ENCODE results near the gene NCOA7.
"Not testable (repeated sequence)": the region's sequence is repeated elsewhere in the genome, so short reads cannot be mapped to it uniquely, and the experiment has no call there.

NCOA7 gene

DNA sequence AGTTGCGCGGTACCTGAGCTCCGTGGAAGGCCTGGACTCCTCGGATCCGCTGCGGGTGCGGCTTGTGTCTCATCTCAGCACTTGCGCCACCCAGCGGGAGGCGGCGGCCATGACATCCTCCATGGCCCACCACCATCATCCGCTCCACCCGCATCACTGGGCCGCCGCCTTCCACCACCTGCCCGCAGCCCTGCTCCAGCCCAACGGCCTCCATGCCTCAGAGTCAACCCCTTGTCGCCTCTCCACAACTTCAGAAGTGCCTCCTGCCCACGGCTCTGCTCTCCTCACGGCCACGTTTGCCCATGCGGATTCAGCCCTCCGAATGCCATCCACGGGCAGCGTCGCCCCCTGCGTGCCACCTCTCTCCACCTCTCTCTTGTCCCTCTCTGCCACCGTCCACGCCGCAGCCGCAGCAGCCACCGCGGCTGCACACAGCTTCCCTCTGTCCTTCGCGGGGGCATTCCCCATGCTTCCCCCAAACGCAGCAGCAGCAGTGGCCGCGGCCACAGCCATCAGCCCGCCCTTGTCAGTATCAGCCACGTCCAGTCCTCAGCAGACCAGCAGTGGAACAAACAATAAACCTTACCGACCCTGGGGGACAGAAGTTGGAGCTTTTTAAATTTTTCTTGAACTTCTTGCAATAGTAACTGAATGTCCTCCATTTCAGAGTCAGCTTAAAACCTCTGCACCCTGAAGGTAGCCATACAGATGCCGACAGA, 31.4 kb upstream of the NCOA7 start:
- DNase-seq, result no peak

DNA sequence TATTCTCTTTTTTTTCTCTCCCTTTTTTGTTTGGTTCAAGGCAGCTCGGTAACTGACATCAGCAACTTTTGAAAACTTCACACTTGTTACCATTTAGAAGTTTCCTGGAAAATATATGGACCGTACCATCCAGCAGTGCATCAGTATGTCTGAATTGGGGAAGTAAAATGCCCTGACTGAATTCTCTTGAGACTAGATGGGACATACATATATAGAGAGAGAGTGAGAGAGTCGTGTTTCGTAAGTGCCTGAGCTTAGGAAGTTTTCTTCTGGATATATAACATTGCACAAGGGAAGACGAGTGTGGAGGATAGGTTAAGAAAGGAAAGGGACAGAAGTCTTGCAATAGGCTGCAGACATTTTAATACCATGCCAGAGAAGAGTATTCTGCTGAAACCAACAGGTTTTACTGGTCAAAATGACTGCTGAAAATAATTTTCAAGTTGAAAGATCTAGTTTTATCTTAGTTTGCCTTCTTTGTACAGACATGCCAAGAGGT, 30.8 kb upstream of the NCOA7 start:
- DNase-seq, result no peak

DNA sequence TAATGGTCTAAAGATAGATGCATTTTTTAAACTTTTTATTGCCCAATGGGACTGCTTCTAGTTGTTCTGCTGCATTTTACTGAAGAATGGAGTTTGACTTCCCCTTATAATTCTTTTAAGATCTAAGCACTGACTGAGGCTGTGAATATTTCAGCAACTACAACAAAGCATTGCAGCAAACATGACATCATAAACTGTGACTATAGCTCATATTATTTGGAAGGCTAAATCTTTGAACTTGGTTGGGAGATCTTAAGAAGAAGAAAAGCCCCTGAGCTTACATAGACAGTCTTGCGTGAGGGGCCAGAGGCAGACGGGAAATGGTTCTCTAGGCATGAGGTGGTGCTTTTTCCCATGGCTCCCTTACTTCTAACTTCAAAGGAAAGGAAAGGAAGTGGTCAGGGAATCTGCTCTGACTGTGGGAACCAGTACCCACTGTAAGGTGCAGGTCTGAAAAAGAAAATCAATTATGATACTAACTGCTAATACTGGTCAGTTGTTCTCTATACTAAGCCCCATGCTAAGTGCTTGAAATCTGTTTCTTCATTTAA, 26.6 kb upstream of the NCOA7 start:
- no peak for DNase-seq

DNA sequence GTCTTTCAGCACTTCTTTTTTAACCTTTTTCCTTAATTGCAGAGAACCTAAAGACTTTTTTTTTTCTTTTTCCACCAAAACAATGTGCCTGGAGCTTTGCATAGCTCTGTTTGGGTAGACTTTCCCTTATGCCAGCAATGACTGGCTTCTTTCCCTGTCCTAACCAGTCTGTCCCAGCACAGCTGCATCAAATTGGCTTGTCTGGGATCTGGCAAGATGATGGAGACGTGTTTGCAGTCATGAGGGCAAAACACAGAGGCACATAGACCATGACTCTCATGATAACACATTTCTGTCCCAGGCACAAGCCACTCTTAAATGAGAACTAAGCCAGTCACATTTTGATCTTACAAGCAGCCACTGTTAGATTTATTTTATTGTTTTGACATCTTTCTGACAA, 24.8 kb upstream of the NCOA7 start:
- DNase-seq, result no peak

DNA sequence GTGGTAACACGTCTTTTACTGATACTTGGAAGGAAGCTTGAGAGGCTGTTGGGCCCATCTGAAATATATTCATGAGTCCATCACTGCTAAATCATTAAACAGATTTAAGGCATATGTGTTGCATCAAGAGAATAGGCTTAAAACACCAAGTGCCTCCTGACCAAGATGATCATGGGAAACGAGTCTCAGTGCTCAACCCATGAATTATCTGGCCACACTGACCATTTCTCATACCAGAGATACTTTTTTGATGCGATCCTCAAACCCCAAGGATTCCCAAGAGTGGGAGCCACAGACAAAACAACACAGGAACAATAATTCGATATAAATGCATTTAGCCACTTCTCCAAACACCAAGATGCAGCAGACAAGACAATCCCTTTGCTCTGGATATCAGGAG, 24.1 kb upstream of the NCOA7 start:
- no peak for DNase-seq

DNA sequence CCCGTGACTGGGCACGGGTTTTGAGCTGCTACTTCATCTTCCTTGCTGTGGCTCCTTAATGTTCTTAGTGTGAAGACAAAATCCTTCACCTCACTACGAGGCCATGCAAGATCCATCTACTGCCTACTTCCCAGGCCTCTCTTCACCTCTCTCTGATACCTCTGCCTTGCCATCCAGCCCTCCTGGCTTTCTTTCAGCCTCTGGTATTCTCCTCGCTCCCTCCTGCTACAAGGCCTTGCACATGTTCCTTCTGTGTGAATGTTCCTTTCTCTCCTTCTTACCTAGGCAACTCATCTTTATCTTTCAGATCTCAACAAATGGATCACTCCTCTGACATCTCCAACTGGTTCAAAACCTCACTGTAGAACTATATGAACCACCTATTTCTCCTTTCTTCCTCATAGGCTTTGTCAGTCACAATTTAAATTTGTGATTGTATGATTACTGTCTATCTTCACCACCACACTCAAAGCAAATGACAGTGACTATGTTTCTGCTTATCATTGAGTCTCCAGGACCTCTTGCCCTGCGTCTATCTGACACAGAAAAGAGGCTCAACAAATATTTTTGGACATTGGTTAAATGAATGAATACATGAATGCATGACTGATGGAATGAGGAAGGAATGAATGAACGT, 21.5 kb upstream of the NCOA7 start:
- DNase-seq, result no peak

DNA sequence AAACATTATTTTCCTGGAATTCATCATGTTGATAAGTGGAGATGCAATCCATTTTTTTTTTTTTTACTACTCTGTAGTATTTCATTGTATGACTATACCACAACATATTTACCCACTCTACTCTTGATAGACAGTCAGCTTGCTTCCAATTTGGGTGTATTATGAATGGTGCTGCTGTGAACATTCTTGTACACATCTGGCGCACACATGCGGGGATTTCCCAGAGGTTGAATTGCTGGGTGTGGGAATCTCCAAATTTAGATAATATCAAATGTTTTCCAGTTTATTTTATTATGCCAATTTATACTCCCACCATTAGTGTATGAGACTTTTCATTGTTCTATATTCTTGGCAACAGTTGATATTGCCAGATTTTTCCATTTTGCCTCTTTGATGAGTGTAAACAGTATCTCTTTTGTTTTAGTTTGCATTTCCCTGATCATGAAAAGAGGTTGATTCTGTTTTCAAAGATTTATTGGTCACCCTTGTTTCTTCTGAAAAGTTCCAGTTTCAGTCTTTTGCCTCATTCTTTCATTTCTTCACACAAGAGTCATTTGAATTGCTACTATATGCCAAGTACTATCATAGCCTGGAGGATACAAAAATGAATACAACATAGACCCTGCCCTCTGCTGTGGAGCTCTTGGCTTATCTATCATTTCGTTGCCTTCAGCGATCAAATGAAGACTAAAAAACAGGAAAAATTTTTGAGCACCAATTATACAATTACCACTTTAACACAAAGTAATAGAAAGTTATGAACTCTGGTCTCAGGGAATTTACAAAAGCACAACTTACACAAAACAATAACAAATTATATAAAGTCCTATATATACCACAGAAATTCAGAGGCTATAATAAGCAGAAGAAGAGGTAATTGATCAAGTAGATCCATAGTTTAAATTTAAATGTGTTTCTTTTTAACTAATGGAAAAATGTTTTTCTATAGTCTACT, 17.1 kb upstream of the NCOA7 start:
- DNase-seq, result no peak

DNA sequence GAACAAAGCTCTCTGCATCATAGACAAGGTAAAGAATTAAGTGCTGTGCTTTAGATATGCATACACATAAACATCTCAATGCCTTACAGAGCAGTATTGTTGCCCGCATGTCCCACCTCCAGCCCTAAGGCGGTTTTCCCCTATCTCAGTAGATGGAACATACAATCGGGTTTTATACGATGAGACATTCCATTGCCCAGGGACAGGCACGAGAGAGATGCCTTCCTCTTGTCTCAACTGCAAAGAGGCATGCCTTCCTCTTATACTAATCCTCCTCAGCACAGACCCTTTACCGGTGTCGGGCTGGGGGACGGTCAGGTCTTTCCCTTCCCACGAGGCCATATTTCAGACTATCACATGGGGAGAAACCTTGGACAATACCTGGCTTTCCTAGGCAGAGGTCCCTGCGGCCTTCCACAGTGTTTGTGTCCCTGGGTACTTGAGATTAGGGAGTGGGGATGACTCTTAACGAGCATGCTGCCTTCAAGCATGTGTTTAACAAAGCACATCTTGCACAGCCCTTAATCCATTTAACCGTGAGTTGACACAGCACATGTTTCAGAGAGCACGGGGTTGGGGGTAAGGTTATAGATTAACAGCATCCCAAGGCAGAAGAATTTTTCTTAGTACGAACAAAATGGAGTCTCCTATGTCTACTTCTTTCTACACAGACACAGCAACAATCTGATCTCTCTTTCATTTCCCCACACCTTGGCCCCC, 14.5 kb upstream of the NCOA7 start:
- DNase-seq, result not testable (repeated sequence)

DNA sequence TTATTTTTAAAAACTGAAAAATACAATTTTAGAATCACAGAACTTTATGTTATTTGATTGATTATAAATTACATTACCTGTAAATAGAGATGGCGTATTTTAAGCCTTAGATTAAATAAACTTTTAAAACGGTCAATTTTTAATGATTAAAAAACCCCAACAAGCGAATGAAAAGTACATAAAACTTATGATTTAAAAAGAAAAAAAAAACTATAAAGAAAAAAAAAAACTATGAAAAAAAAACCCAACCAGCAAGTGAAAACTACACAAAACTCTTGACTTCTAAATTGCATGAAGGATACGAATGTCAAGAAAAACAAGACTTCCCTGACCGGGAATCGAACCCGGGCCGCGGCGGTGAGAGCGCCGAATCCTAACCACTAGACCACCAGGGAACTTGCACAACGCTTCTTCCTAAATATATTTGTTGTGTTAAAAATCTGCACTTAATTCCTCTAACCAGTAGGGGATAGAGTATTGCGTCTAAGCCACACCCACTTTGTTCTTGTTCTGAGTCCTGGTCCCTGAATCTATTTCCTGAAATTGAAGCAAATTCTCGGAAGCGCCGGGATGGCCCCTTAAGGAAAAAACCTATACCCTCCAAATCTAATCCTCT, 10.7 kb upstream of the NCOA7 start:
- peak; percentile 93 for DNase-seq

DNA sequence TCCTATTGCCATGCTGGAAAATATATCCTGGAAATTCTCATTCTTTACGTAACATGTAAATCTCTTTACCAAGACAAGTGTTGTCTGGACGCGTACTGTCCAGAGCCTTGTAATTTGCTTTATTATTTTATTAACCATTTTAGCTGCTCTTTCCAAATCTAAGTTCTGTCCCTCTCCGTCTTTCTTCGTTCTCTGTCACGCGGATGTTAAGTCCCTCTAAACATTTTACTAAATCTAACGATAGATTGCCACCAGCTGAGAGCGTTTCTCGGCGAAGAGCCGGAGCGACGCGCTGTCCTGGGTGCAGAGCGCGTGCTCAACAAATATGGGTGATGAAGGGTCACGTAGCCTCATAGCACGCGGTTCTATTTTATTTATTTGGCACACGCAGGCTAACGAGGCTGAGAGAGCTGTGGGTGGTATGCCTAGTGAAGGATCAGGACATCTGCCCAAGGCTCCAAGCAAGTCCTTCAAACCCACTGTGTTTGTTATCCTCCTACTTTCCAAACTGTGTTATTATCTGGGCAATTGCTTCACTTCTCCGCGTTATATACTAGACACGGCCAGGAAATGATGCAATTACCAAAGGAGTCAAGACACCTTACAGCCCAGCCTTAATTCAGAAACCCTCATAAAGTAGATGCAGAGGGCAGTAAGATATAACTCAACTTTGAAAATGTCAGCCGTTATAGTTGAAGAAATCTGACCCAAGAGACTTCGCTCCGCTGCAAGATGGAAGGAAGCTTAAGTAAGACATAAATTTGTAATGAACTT, 10.0 kb upstream of the NCOA7 start:
- DNase-seq, result peak; percentile 89

DNA sequence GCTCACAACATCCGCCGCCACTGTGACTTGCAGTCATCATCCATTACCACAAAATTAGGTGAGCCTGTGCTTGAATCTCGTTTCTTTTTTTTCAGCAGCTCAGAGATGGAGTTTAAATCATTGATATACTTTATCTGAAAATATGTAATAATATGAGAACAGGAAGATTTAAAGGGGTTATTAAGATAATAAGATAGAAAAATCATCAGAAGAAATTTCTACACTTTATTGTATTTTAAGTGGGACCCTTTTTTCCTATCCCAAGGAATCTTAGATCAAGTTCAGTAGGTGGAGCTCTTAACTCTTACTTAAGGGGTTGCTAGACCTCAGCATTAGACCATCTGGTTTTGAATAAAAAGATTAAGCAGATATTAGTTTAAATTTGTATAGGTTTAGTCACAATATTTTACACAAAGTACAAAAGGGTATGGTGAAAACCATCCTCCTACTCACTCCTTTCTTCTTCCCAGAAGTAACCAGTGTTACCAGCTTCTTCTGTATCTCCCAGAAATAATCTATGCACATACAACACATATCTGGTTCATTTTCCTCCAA, 9.4 kb upstream of the NCOA7 start:
- DNase-seq, result no peak

DNA sequence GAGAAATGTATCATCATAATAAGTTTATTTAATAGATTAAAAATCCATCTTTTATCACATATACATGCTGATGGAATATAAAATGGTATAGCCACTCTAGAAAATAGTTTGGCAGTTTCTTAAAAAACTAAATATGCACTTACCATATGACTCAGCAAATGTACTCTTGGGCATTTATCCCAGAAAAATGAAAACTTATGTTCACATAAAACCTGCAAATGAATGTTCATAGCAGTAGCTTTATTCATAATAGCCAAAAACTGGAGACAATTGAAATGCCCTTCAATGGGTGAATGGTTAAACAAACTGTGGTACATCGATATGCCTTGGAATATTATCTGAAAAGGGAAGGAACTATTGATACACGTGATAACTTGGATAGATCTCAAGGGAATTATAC, 6.4 kb upstream of the NCOA7 start:
- DNase-seq, result no peak

DNA sequence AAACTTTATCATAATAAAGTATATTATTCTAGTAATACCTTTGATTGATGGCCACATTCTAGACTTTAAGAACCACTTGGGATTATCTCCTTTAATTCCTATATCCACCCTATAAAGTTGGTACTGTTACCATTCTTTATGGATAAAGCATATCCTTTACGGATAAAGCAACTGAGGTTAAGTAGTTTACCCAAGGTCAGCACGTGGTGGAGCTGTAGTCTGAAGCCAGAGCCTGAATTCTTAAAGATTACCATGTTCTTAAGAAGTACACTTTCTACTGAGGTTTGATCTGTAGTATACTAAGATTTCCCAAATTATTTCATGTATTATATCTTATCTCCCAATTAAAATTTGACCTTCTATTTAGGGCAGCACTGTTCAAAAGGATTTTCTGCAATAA, 3.0 kb upstream of the NCOA7 start:
- DNase-seq, result no peak

DNA sequence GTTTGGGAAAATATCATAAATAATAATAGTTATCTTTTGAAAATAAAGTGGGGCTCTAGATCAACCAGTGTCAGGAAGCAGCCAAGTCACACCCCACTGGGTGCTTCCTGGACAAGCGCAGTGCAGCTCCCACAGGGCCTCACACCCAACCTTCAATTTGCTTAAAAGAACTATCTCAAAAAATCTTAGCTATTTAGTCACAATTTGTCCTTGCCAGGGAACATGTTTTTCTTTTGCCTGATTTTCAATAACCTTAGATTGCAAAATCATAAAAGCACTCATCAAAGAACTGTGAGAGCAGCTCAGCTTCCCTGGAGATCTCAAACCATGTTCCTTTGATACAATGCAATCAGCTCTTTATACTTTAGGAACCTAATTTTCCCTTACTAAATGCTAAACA, 1.6 kb upstream of the NCOA7 start:
- DNase-seq, result no peak

DNA sequence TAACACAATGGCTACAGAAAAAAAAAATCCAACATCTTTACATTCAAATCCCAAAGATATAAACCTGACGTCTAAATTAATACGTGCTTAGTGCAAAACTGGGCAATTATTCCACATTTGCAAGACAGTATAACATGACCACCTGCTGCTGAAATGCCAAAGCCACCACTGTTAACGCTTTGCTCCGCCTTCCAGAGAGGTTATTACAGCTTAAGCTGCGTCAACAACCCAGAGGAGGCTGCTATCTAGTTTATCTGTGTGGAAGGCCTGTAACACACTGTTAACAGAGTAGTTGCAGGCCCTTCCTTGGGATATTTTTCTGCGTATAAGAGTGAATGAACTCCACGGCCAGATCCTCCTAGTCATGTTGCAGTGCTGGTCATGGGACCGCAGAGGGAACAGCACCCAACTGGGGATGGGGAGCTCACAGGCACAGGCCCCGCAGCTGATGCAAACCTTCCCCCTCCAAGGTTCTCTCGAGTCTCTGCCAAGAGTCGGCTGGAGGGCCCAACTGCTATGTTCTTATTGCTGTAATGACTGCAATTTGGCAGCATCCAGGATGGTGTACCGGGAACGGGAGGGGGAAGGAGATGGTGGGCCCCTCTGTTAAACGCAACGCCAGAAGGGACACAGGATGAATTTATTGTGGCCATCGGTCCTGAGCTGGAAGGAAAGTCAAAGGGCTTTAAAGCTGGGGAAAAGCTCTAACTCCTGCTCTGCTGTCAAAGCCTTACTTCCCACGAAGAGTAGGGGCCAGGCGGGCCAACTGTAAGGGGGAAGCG, 993 bp upstream of the NCOA7 start:
- peak; percentile 78 for DNase-seq

DNA sequence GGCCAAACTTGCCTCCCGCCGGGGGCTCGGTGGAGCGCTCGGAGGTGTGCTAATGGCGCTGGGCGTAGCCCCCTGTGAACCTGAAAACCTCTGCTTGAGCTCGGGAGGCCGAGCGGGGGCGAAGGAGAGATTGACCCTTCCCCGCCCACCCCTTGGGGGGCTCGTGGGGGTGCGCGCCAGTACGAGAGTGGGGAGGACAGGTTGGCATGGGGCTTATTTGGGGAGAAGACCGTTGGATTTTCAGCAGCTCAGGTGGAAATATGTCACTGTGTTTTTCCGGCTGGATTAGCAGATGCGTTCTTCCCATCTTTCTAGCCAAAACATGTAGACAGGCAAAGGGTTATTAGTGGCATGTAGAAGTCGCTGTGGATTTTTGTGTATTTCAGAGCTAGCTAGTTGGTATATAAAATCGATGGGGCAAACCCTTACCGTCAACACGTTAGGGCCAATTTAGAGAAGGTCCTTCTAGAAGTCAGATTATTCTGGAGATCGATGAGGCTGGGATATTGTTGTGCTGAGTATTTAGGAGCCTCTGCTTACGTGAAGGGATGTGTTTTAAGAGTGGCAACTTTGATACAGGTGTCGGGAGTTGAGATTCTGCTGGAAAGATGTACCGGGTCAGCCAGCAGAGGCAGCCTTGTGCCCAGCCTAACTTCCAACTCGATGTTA, 525 bp downstream of the NCOA7 start:
- peak; percentile 65 for DNase-seq

DNA sequence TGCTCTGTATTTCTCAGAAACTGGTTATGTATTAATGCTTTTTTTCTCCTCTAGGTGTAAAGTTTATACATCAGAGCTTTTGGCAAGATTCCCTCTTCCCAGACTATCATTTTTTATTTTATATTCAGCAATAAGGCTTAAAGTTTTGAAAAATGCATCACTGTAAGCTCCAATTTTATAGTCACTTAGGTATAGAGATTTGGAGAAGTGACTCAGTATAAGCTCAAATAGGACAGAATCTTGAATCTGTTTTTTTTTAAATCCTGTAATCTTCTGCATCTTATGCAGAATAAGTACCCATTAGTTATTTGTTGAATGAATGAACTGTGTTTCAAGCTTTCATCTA, 1.0 kb downstream of the NCOA7 start:
- DNase-seq, result no peak

DNA sequence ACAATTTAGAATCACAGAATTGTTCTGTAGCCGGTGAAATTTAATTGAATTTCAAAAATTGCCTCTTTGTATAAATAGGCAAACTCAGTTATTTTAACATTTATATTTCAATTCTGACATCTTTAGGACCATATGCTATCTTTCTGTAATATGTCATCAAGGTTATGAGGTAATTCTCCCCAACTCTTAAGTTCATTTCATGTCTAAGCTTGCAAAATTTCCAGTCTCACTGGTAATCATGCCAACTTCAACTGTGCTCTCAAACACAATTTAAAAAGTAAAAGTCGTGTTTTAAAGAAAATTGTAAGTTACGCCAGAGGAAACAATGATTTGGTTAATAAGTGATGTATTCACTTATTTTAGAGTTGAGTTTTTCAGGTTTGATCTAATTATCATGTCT, 1.4 kb downstream of the NCOA7 start:
- no peak for DNase-seq

DNA sequence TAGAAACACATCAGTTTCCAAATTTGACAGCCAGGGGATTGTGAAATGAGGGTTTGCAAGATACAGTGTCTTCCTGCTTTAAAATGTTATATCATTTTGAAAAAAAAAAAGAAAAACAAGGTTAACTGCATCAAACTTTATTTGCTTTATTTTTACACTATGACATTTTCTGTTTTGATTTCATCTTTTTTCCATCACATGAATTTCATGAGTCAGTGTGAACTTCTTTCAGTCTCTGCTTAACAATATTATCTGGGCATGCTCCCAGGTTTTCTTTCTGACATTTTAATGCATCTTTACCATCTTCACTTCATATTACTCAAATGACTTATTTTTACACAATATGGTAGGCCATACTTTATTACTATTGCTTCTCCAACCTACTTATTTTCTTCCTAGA, 1.9 kb downstream of the NCOA7 start:
- DNase-seq, result no peak

DNA sequence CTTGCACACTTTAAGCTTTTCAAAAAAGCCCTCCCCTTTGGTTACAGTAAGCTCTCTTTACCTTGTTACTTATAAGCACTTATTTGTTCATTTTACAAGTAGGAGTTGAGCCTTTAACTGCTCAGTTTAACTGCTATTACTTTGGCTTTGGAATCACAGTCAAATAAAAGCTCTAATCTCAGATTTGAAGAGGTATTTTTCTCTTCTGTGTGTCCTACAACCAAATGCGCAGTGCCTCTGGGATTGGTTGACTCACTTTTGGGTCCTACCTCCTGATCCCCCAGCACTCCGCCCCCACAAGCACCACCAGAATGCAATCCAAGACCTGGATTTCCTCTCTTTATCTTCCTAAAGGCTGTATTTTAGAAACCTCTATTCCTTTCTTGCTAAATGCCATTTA, 2.5 kb downstream of the NCOA7 start:
- no peak for DNase-seq
